Lower leg skin (tissue), 4 donors: ENCODE data around the gene ZC3H18. TPM values are rescaled to one million over a fixed set of nuclear protein-coding genes. Genes with fewer than 3 reads are reported as not detected.

Experiments used
- DNase-seq, 2 donors: peaks; one replicate each; pipeline ENCODE4 v3.0.0-alpha.2; 2019; ENCODE audit warnings: low spot score in 2 of 2
- H3K4me3 ChIP-seq: fragments of 200-600 bp; sonication (generic); 2 replicates; pipeline ENCODE4 v1.5.1; 2017; ENCODE audit warnings: mild to moderate bottlenecking, low read depth; ENCODE audit not compliant: poor library complexity, severe bottlenecking
- CTCF ChIP-seq, 3 donors: fragments of 450-650 bp; IDR thresholded peaks; one replicate each; pipeline ENCODE4 v1.5.1; 2016; ENCODE audit warnings: antibody characterized with exemption in 3 of 3, mild to moderate bottlenecking in 3 of 3, moderate library complexity in 2 of 3
- POLR2A ChIP-seq, 2 donors: fragments of 450-650 bp; IDR thresholded peaks; one replicate each; pipeline ENCODE4 v1.6.1; 2016 to 2017; ENCODE audit warnings: antibody characterized with exemption in 2 of 2, mild to moderate bottlenecking in 1 of 2, moderate library complexity in 1 of 2
- WGBS, 2 donors: methylation state at CpG; one replicate each; pipeline ENCODE4 v1.1.5; 2018; 5-methylcytosine and 5-hydroxymethylcytosine counted together
- intact Hi-C: fragments of 100-400 bp; cut with DNase I; formaldehyde crosslinking; loops from one replicate; pipeline ENCODE4 v1.15.0; 2023; ENCODE audit warnings: low total_unique reads
- total RNA-seq, 4 donors: library from RNA; depleted of rRNA; stranded (reverse); fragments of >200 nt; gene quantifications; one replicate each; pipeline ENCODE4 v1.1.0, GENCODE V29; 2016

Gene ZC3H18
- total RNA-seq, 4 donors from 2014 or later = 16.5 to 32.3 (median 18.5) TPM

GRCh38 chr16:88661468-88661867 lies 91.3 kb downstream of the ZC3H18 start:
- WGBS, 2 donors = 70 to 75% methylated on average over 10 of the region's 10 CpGs
- H3K4me3 ChIP-seq = no peak overlapping the region

GRCh38 chr16:88662222-88662842 lies 92.1 kb downstream of the ZC3H18 start:
- intact Hi-C loops = no loop called here
- TF ChIP-seq CTCF (IDR thresholded peaks at IDR 0.05) (no peak), POLR2A (IDR thresholded peaks at IDR 0.05) (no peak)
- WGBS, 2 donors = 2 to 3% methylated on average over 41 to 46 of the region's 49 CpGs
- H3K4me3 ChIP-seq = peak overlapping the region; percentile 63
- peak in 1 of 2 donors; percentile 86 for DNase-seq

More at GRCh38 chr16:88661468-88661867, 91.3 kb downstream of the ZC3H18 start:
- intact Hi-C loops = no loop called here
- TF ChIP-seq POLR2A (IDR thresholded peaks at IDR 0.05) (no peak), CTCF (IDR thresholded peaks at IDR 0.05) (no peak)
- DNase-seq = no peak

GRCh38 chr16:88662843-88663606 lies 92.8 kb downstream of the ZC3H18 start, which contains the start of gene MVD:
Gene MVD, minus strand, starts transcription at chr16:88663091. Its CDS starts 11 bp downstream, at chr16:88663080.
- DNase-seq = peak; percentile 96 to 99
- TF ChIP-seq CTCF (IDR thresholded peaks at IDR 0.05) (no peak), POLR2A (IDR thresholded peaks at IDR 0.05) (no peak)
- intact Hi-C loops = no loop called here
- H3K4me3 ChIP-seq = peak within 1 kb of the TSS; percentile 79
- 1% methylated on average over 31 to 71 of the region's 88 CpGs for WGBS, 2 donors

- intact Hi-C loops = no loop called here
- peak in 1 of 2 donors; percentile 85 for DNase-seq
- TF ChIP-seq CTCF (IDR thresholded peaks at IDR 0.05) (no peak), POLR2A (IDR thresholded peaks at IDR 0.05) (no peak)
- H3K4me3 ChIP-seq = no peak overlapping the region
- 51 to 54% methylated on average over 4 of the region's 4 CpGs for WGBS, 2 donors
Observed at GRCh38 chr16:88665148-88665547, 94.9 kb downstream of the ZC3H18 start.

GRCh38 chr16:88665570-88665969 lies 95.4 kb downstream of the ZC3H18 start:
- H3K4me3 ChIP-seq = no peak overlapping the region
- intact Hi-C loops = no loop called here
- DNase-seq = no peak
- TF ChIP-seq CTCF (IDR thresholded peaks at IDR 0.05) = no peak
- TF ChIP-seq POLR2A (IDR thresholded peaks at IDR 0.05) = no peak
- WGBS, 2 donors = 89 to 93% methylated on average over 3 of the region's 3 CpGs
